Endothelial cell of umbilical vein (primary cell): ENCODE measurements around the gene PCED1B. TPM values are rescaled to one million over a fixed set of nuclear protein-coding genes. Genes with fewer than 3 reads are reported as not detected.

Experiments
- BruUV-seq: library from RNA; stranded (reverse); fragments of 400-500 nt; replicated peaks from 2 replicates; lab custom pipeline; 2021; lab: Mats Ljungman, UMichigan
- CTCF ChIA-PET: fragments of 300-600, 350-600 bp; sonication (Branson Sonifier 250); formaldehyde crosslinking; loops from one replicate; lab custom pipeline; 2021; ENCODE audit warnings: antibody characterized with exemption, inconsistent platforms; lab: Charles Lee
- POLR2A ChIA-PET: fragments of 300-600, 350-600 bp; sonication (Branson Sonifier 250); formaldehyde crosslinking; loops from one replicate; lab custom pipeline; 2021; ENCODE audit warnings: antibody characterized with exemption, inconsistent platforms; lab: Charles Lee
- DNase-seq: peaks from one replicate; pipeline ENCODE4 v3.0.0-alpha.2; 2011; ENCODE audit warnings: low read depth, low spot score
- FAIRE-seq: peaks from 2 replicates; lab custom pipeline; 2011; peaks lifted over from hg19 to GRCh38; lab: Jason Lieb, UNC
- H2AFZ ChIP-seq: 2 replicates; pipeline ENCODE4 v1.6.0; 2012; ENCODE audit warnings: low read depth, low read length, control low read depth, inconsistent platforms
- H3K27ac ChIP-seq: 2 replicates; pipeline ENCODE4 v1.5.1; 2011; ENCODE audit warnings: low read depth, mild to moderate bottlenecking, control low read depth, low read length, moderate library complexity; ENCODE audit not compliant: insufficient read depth
- H3K27me3 ChIP-seq, 2 experiments: 2 replicates each; pipeline versions ENCODE4 v1.6.0 to v1.6.1; 2011; ENCODE audit warnings: low read length in 2 of 2, mixed read lengths in 1 of 2; ENCODE audit not compliant: control insufficient read depth in 2 of 2, insufficient read depth in 2 of 2
- H3K36me3 ChIP-seq, 2 experiments: 2 replicates in 1 of 2; 3 replicates in 1 of 2; pipeline ENCODE4 v1.5.1; 2011; ENCODE audit warnings: low read length in 2 of 2, mild to moderate bottlenecking in 1 of 2, moderate library complexity in 1 of 2; ENCODE audit not compliant: control insufficient read depth in 2 of 2, insufficient read depth in 2 of 2; ENCODE audit errors: extremely low read depth in 1 of 2
- H3K4me1 ChIP-seq: 3 replicates; pipeline ENCODE4 v1.5.1; 2011; ENCODE audit warnings: mild to moderate bottlenecking, low read length; ENCODE audit not compliant: control insufficient read depth, insufficient read depth; ENCODE audit errors: extremely low read depth
- H3K4me2 ChIP-seq: 2 replicates; pipeline ENCODE4 v1.6.1; 2011; ENCODE audit warnings: low read length, control low read depth, mixed read lengths; ENCODE audit not compliant: insufficient read depth
- H3K4me3 ChIP-seq, 3 experiments: fragments of 200-600 bp in 1 of 3; sonication (generic), shearing (Covaris generic) in 1 of 3; replicated peaks in 1 of 3; 2 replicates each; pipeline ENCODE4 v1.5.1; 2011 to 2016; ENCODE audit warnings: control low read depth in 3 of 3, low read length in 3 of 3, mild to moderate bottlenecking in 2 of 3, inconsistent platforms in 1 of 3, low read depth in 1 of 3, moderate library complexity in 1 of 3; ENCODE audit not compliant: insufficient read depth in 1 of 3
- H3K79me2 ChIP-seq: 2 replicates; pipeline ENCODE4 v1.6.0; 2012; ENCODE audit warnings: low read length, inconsistent platforms; ENCODE audit not compliant: control insufficient read depth, insufficient read depth
- H3K9ac ChIP-seq: replicated peaks from 2 replicates; pipeline ENCODE3; 2011; ENCODE audit warnings: low read length, control low read depth; ENCODE audit not compliant: insufficient read depth; ENCODE audit errors: extremely low read depth
- H3K9me1 ChIP-seq: replicated peaks from 3 replicates; pipeline ENCODE4 v1.6.0; 2011; ENCODE audit warnings: mild to moderate bottlenecking, low read length; ENCODE audit not compliant: control insufficient read depth, insufficient read depth; ENCODE audit errors: extremely low read depth
- H3K9me3 ChIP-seq: replicated peaks from 2 replicates; pipeline ENCODE4 v1.5.1; 2012; ENCODE audit warnings: low read length, inconsistent platforms; ENCODE audit not compliant: control insufficient read depth, insufficient read depth
- H4K20me1 ChIP-seq: replicated peaks from 2 replicates; pipeline ENCODE3; 2011; ENCODE audit warnings: mild to moderate bottlenecking, low read length; ENCODE audit not compliant: control insufficient read depth, insufficient read depth; ENCODE audit errors: extremely low read depth
- EZH2 ChIP-seq: IDR thresholded peaks from 2 replicates; pipeline ENCODE4 v1.6.1; 2012; ENCODE audit warnings: borderline replicate concordance, low read depth, mild to moderate bottlenecking, moderate library complexity, low read length, inconsistent platforms; ENCODE audit not compliant: severe bottlenecking
- FOS ChIP-seq: IDR thresholded peaks from 2 replicates; pipeline ENCODE4 v1.6.1; 2011; ENCODE audit warnings: mild to moderate bottlenecking, low read length, moderate library complexity, borderline replicate concordance; ENCODE audit not compliant: insufficient read depth
- GATA2 ChIP-seq: IDR thresholded peaks from 2 replicates; pipeline ENCODE4 v1.7.0; 2011; ENCODE audit warnings: low read depth, mild to moderate bottlenecking, moderate library complexity, mixed read lengths, low read length; ENCODE audit not compliant: insufficient read length, insufficient read depth
- JUN ChIP-seq: IDR thresholded peaks from 2 replicates; pipeline ENCODE4 v1.6.1; 2011; ENCODE audit warnings: borderline replicate concordance, low read depth; ENCODE audit not compliant: insufficient read length, insufficient read depth
- MAX ChIP-seq: IDR thresholded peaks from 2 replicates; pipeline ENCODE4 v1.6.1; 2011; ENCODE audit not compliant: insufficient read depth, insufficient read length
- MYC ChIP-seq: IDR thresholded peaks from one replicate; pipeline ENCODE4 v1.6.1; 2011; ENCODE audit warnings: mild to moderate bottlenecking, low read depth, low read length
- POLR2A ChIP-seq: IDR thresholded peaks from 2 replicates; pipeline ENCODE4 v1.6.1; 2012; ENCODE audit warnings: low read depth, mild to moderate bottlenecking, control low read depth, low read length
- POLR2AphosphoS5 ChIP-seq: IDR thresholded peaks from 2 replicates; pipeline ENCODE4 v1.6.1; 2012; ENCODE audit warnings: low read depth, mild to moderate bottlenecking, control low read depth, low read length, moderate library complexity; ENCODE audit not compliant: insufficient read depth
- dilution Hi-C: fragments of 300-500 bp; cut with MboI; formaldehyde crosslinking; loops from one replicate; pipeline ENCODE4 v1.15.0; 2019; ENCODE audit warnings: low sequenced_read_pairs; ENCODE audit not compliant: extremely low pct_ligation_motif_present
- intact Hi-C: fragments of 100-400 bp; cut with micrococcal nuclease; formaldehyde crosslinking; loops from one replicate; pipeline ENCODE4 v1.10.0; 2022
- polyA plus RNA-seq, 4 experiments: library from polyadenylated mRNA; depleted of rRNA in 3 of 4; stranded (reverse) in 3 of 4; unstranded in 1 of 4; fragments of >200 nt; gene quantifications; 2 replicates each; pipeline versions ENCODE4 v1.2.1 to v1.2.3, GENCODE V29; 2011 to 2012; ENCODE audit warnings: missing spikeins in 1 of 4
- total RNA-seq: library from RNA; stranded (reverse); gene quantifications from 2 replicates; pipeline ENCODE4 v1.2.3, GENCODE V29; 2021
- TF ChIP-seq, protein P1 (sequence below), 2 donors: IDR thresholded peaks; 1 replicate in 1 of 2; 2 replicates in 1 of 2; pipeline ENCODE4 v1.5.1; 2011; ENCODE audit warnings: low read length in 2 of 2, mild to moderate bottlenecking in 2 of 2, moderate library complexity in 2 of 2, control low read depth in 1 of 2, inconsistent platforms in 1 of 2, low read depth in 1 of 2; ENCODE audit not compliant: insufficient read depth in 1 of 2; ENCODE audit errors: extremely low read depth in 1 of 2

The PCED1B gene
- total and polyA plus RNA-seq, 2 donors (not counting 3 experiments of a cell fraction or from before 2014, with no cell fraction given) = 1.7 to 2.6 TPM

- ChIA-PET POLR2A (no interaction called here), CTCF (interaction anchor here (0.9 to 1.3 kb wide), 2 partner anchors 9 to 368 kb away, joined by 3 to 7 read pairs; no protein-coding TSS in a partner anchor)
- BruUV-seq = no TSS peak
- DNase-seq (no peak), FAIRE-seq (no peak)
- no peaks in the 10 kb centered on the region for H3K4me1 ChIP-seq
- H3K4me2 ChIP-seq = no peak overlapping the region
- no peak overlapping the region for H2AFZ ChIP-seq
- H3K9me1 ChIP-seq = no peaks in the 10 kb centered on the region
- no peaks in the 10 kb centered on the region for H3K36me3 ChIP-seq
- dilution Hi-C loops = no loop called here
- H3K27ac ChIP-seq = no peak overlapping the region
- no peak overlapping the region for H3K9ac ChIP-seq
- H3K79me2 ChIP-seq = no peaks in the 10 kb centered on the region
- no peak for TF ChIP-seq POLR2A
- TF ChIP-seq FOS = no peak
- TF ChIP-seq, protein P1, sequence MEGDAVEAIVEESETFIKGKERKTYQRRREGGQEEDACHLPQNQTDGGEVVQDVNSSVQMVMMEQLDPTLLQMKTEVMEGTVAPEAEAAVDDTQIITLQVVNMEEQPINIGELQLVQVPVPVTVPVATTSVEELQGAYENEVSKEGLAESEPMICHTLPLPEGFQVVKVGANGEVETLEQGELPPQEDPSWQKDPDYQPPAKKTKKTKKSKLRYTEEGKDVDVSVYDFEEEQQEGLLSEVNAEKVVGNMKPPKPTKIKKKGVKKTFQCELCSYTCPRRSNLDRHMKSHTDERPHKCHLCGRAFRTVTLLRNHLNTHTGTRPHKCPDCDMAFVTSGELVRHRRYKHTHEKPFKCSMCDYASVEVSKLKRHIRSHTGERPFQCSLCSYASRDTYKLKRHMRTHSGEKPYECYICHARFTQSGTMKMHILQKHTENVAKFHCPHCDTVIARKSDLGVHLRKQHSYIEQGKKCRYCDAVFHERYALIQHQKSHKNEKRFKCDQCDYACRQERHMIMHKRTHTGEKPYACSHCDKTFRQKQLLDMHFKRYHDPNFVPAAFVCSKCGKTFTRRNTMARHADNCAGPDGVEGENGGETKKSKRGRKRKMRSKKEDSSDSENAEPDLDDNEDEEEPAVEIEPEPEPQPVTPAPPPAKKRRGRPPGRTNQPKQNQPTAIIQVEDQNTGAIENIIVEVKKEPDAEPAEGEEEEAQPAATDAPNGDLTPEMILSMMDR (IDR thresholded peaks at IDR 0.05; ENCODE audit: extremely low read depth in 1 of 2, insufficient read depth in 1 of 2, low read depth in 1 of 2, low read length in 2 of 2) = no peak
- no peak for TF ChIP-seq POLR2AphosphoS5
- TF ChIP-seq EZH2 = no peak
- no peak for TF ChIP-seq MAX
- no peak for TF ChIP-seq MYC
- no peak for TF ChIP-seq GATA2
- TF ChIP-seq JUN = no peak
- H3K27me3 ChIP-seq = no peaks in the 10 kb centered on the region
- H3K4me3 ChIP-seq = no peak overlapping the region
- no peaks in the 10 kb centered on the region for H3K9me3 ChIP-seq
- H4K20me1 ChIP-seq = no peaks in the 10 kb centered on the region
- intact Hi-C loops = loop anchor here (10.0 kb wide), 1 partner anchor 515 kb away; no protein-coding TSS in a partner anchor
These were observed 49.5 kb upstream of the PCED1B start for GRCh38 chr12:47029903-47030302.
